ENCODE measurements around the gene NPAS3. TPM values are rescaled to one million over a fixed set of nuclear protein-coding genes. Genes with fewer than 3 reads are reported as not detected.

NPAS3 gene
- total and polyA plus RNA-seq, 7 donors: 0.36 to 6.4 (median 4.6) TPM; not detected in 2

DNA sequence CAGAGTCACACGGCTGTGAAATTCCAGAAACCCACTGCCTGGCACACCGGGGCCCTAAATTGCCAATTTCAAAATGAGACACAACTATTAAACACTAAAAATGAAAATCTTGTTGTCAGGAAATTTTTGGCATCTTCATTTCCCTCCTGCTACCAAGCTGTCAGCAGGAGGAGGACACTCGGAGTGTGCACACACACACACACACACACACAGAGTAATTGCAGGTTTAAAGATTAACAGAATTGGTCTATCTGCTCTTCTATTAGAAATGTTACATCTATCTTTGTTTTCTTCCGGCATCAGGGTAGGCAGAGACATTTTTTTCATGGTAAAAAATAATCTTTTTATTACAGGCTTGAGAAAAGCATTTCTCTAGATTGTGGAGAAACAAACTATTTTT is 698.0 kb downstream of the NPAS3 start:
- Histone ChIP-seq H3K27ac (no peak overlapping the region), H3K27me3 (no peaks in the 10 kb centered on the region), H3K36me3 (no peaks in the 10 kb centered on the region), H3K4me3 (no peak overlapping the region), H3K4me1 (no peaks in the 10 kb centered on the region), H3K9me3 (no peaks in the 10 kb centered on the region)
- intact Hi-C loops (cut with DNase I): no loop called here
- no peak for DNase-seq
- 50 to 80% methylated on average over 4 of the region's 4 CpGs for WGBS, 2 donors
- no peak for TF ChIP-seq POLR2A (IDR thresholded peaks at IDR 0.05)

DNA sequence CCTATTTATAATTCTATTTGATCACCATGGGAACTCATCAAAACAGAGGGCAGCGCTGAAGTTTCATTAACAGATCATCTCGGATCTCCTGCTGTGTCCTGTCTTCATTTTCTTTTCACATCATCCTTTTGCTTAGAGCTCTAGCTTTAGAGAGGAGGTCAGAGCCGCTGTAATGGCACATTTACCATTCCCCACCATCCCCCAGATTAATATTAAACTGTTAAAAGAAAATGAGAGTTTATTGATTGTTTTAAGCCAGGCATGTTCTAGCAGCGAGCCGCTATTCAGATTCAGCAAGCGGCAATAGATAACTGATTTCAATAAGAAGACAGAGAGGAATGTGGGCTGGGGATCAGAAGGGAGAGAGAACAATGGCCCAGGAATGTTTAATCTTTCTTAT is 703.4 kb downstream of the NPAS3 start:
- DNase-seq: no peak
- no peaks in the 10 kb centered on the region for H3K4me1 ChIP-seq
- intact Hi-C loops (cut with DNase I): no loop called here
- no peak overlapping the region for H3K4me3 ChIP-seq
- no peaks in the 10 kb centered on the region for H3K9me3 ChIP-seq
- TF ChIP-seq POLR2A (IDR thresholded peaks at IDR 0.05) (no peak), POLR2AphosphoS5 (IDR thresholded peaks at IDR 0.05) (no peak), EP300 (IDR thresholded peaks at IDR 0.05) (no peak)
- TF ChIP-seq, protein P1, sequence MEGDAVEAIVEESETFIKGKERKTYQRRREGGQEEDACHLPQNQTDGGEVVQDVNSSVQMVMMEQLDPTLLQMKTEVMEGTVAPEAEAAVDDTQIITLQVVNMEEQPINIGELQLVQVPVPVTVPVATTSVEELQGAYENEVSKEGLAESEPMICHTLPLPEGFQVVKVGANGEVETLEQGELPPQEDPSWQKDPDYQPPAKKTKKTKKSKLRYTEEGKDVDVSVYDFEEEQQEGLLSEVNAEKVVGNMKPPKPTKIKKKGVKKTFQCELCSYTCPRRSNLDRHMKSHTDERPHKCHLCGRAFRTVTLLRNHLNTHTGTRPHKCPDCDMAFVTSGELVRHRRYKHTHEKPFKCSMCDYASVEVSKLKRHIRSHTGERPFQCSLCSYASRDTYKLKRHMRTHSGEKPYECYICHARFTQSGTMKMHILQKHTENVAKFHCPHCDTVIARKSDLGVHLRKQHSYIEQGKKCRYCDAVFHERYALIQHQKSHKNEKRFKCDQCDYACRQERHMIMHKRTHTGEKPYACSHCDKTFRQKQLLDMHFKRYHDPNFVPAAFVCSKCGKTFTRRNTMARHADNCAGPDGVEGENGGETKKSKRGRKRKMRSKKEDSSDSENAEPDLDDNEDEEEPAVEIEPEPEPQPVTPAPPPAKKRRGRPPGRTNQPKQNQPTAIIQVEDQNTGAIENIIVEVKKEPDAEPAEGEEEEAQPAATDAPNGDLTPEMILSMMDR (IDR thresholded peaks at IDR 0.05): no peak
- H3K36me3 ChIP-seq: no peaks in the 10 kb centered on the region
- H3K27ac ChIP-seq: no peak overlapping the region
- whole genome bisulfite sequencing, 2 donors: 72 to 80% methylated on average over 6 of the region's 6 CpGs
- H3K27me3 ChIP-seq: no peaks in the 10 kb centered on the region

GRCh38 chr14:33642691-33643244 is 704.1 kb downstream of the NPAS3 start:
- WGBS, 2 donors: 83 to 86% methylated on average over 4 of the region's 4 CpGs
- intact Hi-C loops (cut with DNase I): no loop called here
- no peaks in the 10 kb centered on the region for H3K4me1 ChIP-seq

DNA sequence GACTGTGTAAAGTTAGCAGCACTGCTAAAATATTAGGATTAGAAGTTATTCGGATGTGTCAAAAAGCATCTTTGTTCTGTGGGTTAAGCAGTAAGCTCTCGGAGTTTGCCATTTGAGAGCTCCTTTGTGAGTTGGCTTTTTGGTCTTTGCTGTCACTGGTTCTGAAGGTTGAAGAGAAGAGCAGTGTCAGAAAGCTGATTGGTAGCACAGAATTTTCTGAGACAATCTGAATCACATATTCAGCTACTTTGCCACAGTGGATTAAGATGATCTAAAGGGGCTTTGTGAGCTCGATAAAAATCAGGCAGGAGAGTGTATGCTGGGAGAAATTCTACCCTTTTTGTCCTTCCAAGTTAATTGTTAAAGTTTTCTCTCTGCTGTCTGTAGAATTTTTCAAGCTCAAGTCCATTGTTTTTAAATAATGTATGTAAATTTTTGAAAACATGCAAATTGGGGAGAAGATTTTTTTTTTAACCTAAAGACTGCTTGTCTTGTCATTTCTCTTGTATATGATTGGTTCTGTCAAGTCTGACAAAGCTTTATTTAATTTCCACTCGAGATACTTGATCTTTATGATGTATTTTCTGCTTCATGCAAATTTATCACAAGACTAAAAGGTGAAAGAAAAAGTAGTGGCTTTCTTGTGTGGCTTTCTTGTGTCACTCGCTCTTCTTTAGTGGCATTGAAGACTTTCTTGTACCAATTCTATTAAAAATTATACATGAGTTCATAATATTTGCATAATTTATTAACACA is 704.9 kb downstream of the NPAS3 start:
- 82 to 85% methylated on average over 5 of the region's 5 CpGs for WGBS, 2 donors
- Histone ChIP-seq H3K9me3 (no peaks in the 10 kb centered on the region), H3K27ac (no peak overlapping the region), H3K4me1 (no peaks in the 10 kb centered on the region), H3K27me3 (no peaks in the 10 kb centered on the region), H3K4me3 (no peak overlapping the region), H3K36me3 (no peaks in the 10 kb centered on the region)
- intact Hi-C loops (cut with DNase I): no loop called here
- no peak for TF ChIP-seq EP300 (IDR thresholded peaks at IDR 0.05)
- no peak for TF ChIP-seq POLR2AphosphoS5 (IDR thresholded peaks at IDR 0.05)
- TF ChIP-seq POLR2A (IDR thresholded peaks at IDR 0.05): no peak
- TF ChIP-seq, protein P1 (IDR thresholded peaks at IDR 0.05): no peak
- DNase-seq: no peak

More at GRCh38 chr14:33642691-33643244, 704.1 kb downstream of the NPAS3 start:
- DNase-seq: no peak
- Histone ChIP-seq H3K36me3 (no peaks in the 10 kb centered on the region), H3K27ac (no peak overlapping the region), H3K4me3 (no peak overlapping the region), H3K9me3 (no peaks in the 10 kb centered on the region), H3K27me3 (no peaks in the 10 kb centered on the region)
- TF ChIP-seq EP300 (IDR thresholded peaks at IDR 0.05) (no peak), POLR2AphosphoS5 (IDR thresholded peaks at IDR 0.05) (no peak), POLR2A (IDR thresholded peaks at IDR 0.05) (no peak)
- TF ChIP-seq, protein P1 (IDR thresholded peaks at IDR 0.05): no peak

- no peak for DNase-seq
Observed at GRCh38 chr14:33646692-33647260, 708.1 kb downstream of the NPAS3 start.

More at GRCh38 chr14:33646692-33647260, 708.1 kb downstream of the NPAS3 start:
- no peaks in the 10 kb centered on the region for H3K9me3 ChIP-seq
- intact Hi-C loops (cut with DNase I): no loop called here
- H3K27me3 ChIP-seq: no peaks in the 10 kb centered on the region
- H3K4me1 ChIP-seq: no peaks in the 10 kb centered on the region
- no peak overlapping the region for H3K27ac ChIP-seq
- no peak overlapping the region for H3K4me3 ChIP-seq
- WGBS, 2 donors: 92 to 94% methylated on average over 2 of the region's 2 CpGs
- no peaks in the 10 kb centered on the region for H3K36me3 ChIP-seq
- no peak for TF ChIP-seq EP300 (IDR thresholded peaks at IDR 0.05)
- TF ChIP-seq, protein P1 (IDR thresholded peaks at IDR 0.05): no peak
- TF ChIP-seq POLR2AphosphoS5 (IDR thresholded peaks at IDR 0.05): no peak
- no peak for TF ChIP-seq POLR2A (IDR thresholded peaks at IDR 0.05)

Measured in sigmoid colon (tissue), 7 donors.